ENCODE measurements around the gene IDH1.
"Not testable (repeated sequence)": the region's sequence is repeated elsewhere in the genome, so short reads cannot be mapped to it uniquely, and the experiment has no call there.

The IDH1 gene

DNA sequence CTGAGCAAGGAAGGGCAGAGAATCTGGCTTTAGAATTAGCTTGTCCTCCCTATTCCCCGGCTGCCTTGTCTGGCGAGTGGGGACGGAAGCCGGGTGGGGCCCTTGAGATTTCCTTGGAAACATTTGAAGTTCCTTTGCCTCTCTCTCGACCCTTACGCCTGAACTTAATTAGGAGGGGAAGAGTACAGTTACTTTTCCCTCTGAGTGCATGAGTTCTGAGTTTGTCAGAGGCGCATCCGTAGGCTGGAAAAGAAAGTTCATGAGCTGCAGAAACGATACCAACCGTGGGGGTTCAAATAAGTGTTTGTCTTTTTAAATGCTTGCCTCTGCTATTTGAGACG is 11.7 kb upstream of the IDH1 start:
- Mint-ChIP-seq H3K27ac (peak overlapping the region; percentile 99), H3K4me1 (peaks cover 39% of the 10 kb centered on the region), H3K36me3 (ENCODE audit: low read depth) (peaks cover 19% of the 10 kb centered on the region), H3K9me3 (peaks cover 10% of the 10 kb centered on the region), H3K27me3 (ENCODE audit: low read depth, poor library complexity) (no peaks in the 10 kb centered on the region), H3K4me3 (peak overlapping the region; percentile 97)
- DNase-seq = no peak
- TF ChIP-seq, protein P1, sequence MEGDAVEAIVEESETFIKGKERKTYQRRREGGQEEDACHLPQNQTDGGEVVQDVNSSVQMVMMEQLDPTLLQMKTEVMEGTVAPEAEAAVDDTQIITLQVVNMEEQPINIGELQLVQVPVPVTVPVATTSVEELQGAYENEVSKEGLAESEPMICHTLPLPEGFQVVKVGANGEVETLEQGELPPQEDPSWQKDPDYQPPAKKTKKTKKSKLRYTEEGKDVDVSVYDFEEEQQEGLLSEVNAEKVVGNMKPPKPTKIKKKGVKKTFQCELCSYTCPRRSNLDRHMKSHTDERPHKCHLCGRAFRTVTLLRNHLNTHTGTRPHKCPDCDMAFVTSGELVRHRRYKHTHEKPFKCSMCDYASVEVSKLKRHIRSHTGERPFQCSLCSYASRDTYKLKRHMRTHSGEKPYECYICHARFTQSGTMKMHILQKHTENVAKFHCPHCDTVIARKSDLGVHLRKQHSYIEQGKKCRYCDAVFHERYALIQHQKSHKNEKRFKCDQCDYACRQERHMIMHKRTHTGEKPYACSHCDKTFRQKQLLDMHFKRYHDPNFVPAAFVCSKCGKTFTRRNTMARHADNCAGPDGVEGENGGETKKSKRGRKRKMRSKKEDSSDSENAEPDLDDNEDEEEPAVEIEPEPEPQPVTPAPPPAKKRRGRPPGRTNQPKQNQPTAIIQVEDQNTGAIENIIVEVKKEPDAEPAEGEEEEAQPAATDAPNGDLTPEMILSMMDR (IDR thresholded peaks at IDR 0.05) = no peak

DNA sequence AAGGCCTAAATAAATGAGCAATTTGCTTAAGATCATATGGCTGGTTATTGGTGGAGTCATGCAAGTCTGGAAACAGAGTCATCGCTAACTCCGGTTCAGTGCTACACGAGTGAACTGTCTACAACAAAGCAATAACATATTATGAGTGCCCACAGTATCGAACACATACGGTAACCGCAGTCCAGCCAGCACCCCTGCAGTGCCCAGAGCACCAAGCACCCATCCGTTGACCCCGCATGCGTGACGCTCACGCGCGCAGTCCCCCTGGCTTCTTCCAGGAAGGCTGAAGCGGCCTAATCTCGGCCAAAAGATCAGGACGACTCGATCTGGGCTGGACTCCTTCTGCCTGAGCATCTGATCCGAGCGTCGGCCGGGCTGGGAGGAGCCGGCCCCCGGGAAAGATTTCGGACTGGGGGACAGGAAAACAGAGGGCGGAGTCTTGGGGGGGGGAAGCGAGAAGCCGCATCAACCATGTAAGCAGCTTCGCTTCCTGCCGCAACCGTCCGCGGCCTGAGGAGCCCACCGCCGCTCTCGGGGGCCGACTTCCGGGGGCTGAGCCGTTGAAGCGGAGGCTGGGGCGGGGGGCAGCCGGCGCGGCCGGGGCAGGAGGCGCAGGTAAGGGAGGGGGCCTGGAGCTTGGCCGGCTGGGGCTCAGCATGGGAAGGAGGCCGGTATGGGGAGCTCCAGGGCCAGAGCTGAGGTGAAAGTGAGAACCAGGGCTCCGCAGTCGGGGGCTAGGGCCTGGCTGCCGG is 11.1 kb upstream of the IDH1 start, which contains the start of gene PIKFYVE:
Gene PIKFYVE (plus strand): TSS at position 455 of the 752 bp plus-strand sequence. CDS start 5,265 bp downstream, outside the sequence.
- DNase-seq = peak; percentile 94
- H3K27ac Mint-ChIP-seq = peak within 1 kb of the TSS; percentile 99
- TF ChIP-seq, protein P1 (IDR thresholded peaks at IDR 0.05) = no peak
- peaks cover 10% of the 10 kb centered on the region for H3K9me3 Mint-ChIP-seq
- H3K27me3 Mint-ChIP-seq (ENCODE audit: low read depth, poor library complexity) = no peaks in the 10 kb centered on the region
- H3K4me1 Mint-ChIP-seq = peaks cover 39% of the 10 kb centered on the region
- peak within 1 kb of the TSS; percentile 97 for H3K4me3 Mint-ChIP-seq
- H3K36me3 Mint-ChIP-seq (ENCODE audit: low read depth) = peaks cover 13% of the 10 kb centered on the region

DNA sequence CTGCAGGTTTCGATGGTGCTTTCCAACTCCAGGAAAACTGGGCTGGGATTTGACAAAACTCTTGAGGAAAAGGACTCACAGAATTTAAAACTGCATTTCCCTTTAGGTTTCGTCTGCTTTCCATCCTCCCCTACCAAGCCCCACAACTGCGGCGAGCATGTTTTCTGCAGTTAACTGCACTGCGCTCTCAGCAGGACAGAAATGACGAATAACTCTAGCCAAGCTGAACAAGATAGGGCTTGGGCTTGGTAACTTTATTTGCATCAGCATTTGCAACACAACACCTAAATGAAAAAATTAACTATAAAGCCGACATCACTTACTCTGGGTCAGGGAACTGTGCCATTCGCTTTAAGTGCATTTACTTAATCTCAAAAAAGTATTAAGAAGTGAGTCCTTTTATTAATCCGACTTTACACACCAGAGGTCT is 10.5 kb upstream of the IDH1 start:
- Mint-ChIP-seq H3K4me1 (peaks cover 39% of the 10 kb centered on the region), H3K36me3 (ENCODE audit: low read depth) (peaks cover 7% of the 10 kb centered on the region), H3K27me3 (ENCODE audit: low read depth, poor library complexity) (no peaks in the 10 kb centered on the region), H3K27ac (peak overlapping the region; percentile 99), H3K9me3 (peaks cover 13% of the 10 kb centered on the region), H3K4me3 (peak overlapping the region; percentile 97)
- TF ChIP-seq, protein P1 (IDR thresholded peaks at IDR 0.05) = no peak
- DNase-seq = no peak

DNA sequence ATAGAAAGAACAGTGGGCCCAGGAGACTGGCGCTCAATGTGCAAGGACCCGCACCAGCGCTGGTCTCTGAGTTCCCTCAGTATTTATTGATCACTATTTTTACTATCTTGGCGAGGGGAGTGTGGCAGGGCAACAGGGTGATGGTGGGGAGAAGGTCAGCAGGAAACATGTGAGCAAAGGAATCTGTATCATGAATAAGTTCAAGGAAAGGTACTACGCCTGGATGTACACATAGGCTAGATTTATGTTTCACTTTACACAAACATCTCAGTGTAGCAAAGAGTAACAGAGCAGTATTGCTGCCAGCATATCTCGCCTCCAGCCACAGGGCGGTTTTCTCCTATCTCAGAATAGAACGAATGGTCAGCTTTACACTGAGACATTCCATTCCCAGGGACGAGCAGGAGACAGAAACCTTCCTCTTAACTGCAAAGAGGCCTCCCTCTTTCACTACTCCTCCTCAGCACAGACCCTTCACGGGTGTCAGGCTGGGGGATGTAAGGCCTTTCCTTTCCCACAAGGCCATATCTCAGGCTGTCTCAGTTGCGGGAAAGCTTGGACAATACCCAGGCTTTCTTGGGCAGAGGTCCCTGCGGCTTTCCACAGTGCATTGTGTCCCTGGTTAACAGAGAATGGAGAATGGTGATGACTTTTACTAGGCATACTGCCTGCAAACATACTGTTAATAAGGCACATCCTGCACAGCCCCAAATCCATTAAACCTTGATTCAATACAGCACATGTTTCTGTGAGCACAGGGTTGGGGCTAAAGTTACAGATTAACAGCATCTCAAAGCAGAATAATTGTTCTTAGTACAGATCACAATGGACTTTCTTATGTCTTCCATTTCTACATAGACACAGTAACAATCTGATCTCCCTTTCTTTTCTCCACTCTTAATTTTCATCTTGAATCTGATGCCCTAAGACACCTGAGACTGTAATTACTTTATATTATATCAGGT is 2.3 kb upstream of the IDH1 start:
- peak overlapping the region; percentile 37 for H3K27ac Mint-ChIP-seq
- H3K4me1 Mint-ChIP-seq = peaks cover 39% of the 10 kb centered on the region
- not testable (repeated sequence) for H3K9me3 Mint-ChIP-seq; DNase-seq; H3K27me3 Mint-ChIP-seq (ENCODE audit: low read depth, poor library complexity)
- H3K4me3 Mint-ChIP-seq = peak overlapping the region; percentile 49
- H3K36me3 Mint-ChIP-seq (ENCODE audit: low read depth) = peaks cover 12% of the 10 kb centered on the region

DNA sequence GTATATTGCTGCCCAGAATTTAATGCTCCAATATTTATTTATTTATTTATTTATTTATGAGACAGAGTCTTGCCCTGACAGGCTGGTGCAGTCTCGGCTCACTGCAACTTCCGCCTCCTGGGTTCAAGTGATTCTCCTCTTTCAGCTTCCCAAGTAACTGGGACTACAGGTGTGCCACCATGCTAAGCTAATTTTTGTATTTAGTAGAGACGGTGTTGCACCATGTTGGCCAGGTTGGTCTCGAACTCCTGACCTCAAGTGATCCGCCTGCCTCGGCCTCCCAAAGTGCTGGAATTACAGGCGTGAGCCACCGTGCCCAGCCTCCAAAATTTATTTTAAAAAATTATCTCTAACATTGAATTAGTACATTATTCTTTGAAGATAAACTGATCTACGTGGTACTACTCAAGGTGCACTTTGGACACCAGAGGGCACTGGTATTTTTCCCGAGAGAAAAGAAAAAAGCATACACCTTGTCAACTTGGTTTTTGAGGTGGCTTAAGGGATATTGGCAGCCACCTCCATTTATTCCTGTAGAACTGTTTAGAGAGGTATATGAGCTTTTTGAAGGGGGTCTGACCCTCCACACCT is 1.4 kb upstream of the IDH1 start:
- TF ChIP-seq, protein P1 (IDR thresholded peaks at IDR 0.05) = peak; percentile 11
- no peak for DNase-seq
- peaks cover 46% of the 10 kb centered on the region for H3K4me1 Mint-ChIP-seq
- peaks cover 3% of the 10 kb centered on the region for H3K9me3 Mint-ChIP-seq
- peaks cover 3% of the 10 kb centered on the region for H3K27me3 Mint-ChIP-seq (ENCODE audit: low read depth, poor library complexity)
- H3K36me3 Mint-ChIP-seq (ENCODE audit: low read depth) = peaks cover 16% of the 10 kb centered on the region
- peak overlapping the region; percentile 99 for H3K4me3 Mint-ChIP-seq
- peak overlapping the region; percentile 37 for H3K27ac Mint-ChIP-seq

Data from nephron progenitor cell (in vitro differentiated cells).